SHP77 treated with DMSO at 0.1 percent for 48 hours (cell line): ENCODE measurements around the gene XPOT.

ENCODE experiments used
- DNase-seq: peaks from one replicate; lab custom pipeline; 2025; lab: John Stamatoyannopoulos, UW

XPOT gene

DNA sequence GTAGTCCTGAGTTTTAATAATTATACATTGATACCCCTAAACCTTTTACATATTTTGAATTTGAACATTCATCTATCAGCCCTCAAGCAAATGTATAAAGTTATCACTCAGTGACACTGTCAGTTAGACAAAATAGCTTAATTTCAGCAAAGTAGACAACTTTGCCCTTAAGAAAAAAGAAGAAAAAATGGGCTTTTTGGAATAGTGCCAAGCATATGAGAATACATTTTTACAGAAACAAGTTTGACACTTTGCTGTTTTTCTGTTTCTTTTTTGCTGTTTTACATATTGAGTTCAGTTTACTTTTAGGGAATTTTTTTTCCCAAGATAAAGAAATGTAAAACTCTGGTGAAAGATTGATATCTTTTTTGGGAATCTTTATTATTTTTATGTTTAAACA, 62.0 kb downstream of the XPOT start:
- DNase-seq, result no peak

DNA sequence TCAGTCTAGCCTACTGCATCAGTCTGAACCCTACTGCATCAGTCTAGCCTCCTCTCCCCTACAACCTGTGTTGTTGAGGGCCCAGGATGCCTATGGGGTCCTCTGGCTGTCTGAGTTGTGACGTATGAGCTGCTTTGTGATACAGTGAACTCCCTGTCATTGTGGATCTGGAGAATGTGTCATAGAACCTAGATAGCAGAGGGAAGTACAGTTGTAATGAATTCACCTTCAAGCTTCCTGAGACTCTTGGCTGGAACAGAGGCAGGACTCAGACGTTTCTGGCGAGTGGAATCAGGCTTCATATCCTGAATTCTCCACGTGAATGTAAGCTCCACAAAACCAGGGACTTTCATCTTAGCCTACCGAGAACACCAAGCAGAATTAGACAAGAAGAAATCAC, 64.8 kb downstream of the XPOT start:
- no peak for DNase-seq

DNA sequence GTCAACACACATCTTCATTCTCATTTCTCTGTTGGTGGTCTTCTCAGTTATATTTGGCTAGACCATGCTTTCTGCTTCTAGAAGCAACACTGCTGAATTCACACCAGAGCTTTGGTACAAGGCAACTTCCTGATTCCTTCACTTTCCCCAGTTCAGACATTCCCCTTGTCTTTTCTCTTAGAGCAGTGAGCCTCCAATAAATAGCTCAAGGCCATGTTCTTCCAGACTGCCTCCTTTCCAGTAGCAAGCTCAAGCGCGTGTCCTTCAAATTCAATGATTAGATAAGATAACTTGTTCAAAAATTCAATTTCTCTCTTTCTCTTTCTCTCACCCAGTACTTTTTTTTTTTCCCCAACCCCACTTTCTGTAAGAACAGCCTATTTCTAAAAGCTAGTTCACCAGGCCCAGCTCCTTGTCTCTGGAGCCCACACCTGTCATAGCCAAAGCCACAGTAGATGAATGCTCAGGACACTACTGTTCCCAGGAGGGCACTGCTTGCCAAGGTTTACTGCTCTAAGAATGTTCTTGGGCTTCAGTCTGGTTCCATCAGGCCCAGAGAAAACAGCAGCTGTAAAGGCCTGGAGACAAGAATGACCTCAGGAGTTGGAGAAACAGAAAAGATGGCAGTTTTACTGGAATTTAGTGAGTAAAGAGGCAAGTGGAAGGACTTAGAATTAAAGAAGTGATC, 65.4 kb downstream of the XPOT start:
- no peak for DNase-seq

DNA sequence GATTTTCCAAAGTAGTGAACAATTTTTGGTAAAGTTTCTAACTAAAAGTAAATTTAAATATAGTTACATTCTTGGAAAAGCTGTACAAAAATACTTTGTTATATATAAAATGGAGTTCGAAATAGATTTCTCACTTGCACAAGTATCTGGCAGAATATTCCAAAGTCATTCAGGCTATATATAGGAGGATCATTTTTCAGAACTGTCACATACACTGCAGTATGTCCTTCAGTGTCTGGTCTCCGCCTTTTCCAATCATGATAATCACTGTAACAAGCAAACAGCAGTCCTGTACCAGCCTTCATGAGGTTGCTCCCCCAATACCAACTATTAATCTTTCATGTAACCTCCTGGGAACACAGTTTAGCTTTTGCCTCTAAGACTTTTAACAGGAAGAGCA, 66.3 kb downstream of the XPOT start:
- no peak for DNase-seq

DNA sequence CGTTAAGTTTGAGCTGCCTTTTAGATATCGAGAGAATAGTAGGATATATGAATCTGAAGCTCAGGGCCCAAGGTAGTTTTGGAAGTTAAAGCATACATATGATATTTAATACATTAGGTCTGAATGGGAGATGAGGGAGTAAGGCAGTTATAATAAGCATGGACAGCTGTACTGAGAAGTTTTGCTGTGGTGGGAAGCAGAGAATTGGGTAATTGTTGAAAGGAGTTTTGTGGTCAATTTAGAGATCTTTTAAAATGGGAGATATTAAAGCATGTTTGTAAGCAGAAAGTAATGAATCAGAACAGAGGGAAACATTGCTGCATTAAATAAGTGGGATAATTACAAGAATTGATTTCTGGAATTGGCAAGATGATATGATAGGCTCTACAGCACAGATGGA, 69.0 kb downstream of the XPOT start:
- DNase-seq, result no peak

DNA sequence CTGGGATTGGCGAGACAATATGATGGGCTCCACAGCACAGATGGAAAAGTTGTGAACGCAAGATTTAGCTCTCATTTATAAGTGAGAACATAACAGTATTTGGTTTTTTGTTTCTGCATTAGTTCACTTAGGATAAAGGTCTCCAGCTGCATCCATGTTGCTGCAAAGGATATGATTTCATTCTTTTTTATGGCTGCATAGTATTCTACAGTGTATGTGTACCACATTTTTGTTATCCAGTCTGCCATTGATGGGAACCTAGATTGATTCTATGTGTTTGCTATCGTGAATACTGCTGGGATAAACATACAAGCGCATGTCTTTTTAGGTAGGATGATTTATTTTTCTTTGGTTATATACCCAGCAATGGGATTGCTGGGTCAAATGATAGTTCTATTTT, 71.3 kb downstream of the XPOT start:
- DNase-seq, result no peak

DNA sequence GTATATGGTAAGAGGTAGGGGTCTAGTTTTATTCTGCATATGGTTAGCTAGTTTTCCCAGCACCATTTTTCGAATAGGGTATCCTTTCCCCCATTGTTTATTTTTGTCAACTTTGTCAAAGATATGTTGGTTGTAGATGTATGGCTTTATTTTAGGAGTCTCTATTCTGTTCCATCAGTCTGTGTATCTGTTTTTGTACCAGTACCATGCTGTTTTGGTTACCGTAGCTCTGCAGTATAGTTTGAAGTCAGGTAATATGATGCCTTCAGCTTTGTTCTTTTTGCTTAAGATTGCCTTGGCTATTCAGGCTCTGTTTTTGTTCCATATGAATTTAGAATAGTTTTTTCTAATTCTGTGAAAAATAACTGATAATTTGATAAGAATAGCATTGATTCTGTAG, 72.7 kb downstream of the XPOT start:
- no peak for DNase-seq

DNA sequence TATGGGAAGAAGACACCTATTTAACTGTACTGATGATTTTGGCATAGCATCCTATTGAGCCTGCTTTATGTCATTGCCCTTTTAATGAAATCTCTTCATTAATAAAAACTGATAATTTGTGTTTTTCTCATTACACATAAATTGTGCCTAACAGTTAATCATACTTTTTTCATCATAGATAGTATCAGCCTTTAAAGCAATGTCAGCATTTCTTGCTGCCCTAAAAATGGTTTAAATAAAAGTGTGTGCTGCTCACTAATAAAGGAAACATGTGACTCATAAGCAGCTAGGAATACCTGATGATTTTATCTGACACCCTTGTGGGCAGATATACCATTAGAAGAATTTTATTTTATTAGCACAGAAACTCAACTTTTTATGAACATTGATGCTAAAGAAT, 74.5 kb downstream of the XPOT start:
- DNase-seq, result no peak

DNA sequence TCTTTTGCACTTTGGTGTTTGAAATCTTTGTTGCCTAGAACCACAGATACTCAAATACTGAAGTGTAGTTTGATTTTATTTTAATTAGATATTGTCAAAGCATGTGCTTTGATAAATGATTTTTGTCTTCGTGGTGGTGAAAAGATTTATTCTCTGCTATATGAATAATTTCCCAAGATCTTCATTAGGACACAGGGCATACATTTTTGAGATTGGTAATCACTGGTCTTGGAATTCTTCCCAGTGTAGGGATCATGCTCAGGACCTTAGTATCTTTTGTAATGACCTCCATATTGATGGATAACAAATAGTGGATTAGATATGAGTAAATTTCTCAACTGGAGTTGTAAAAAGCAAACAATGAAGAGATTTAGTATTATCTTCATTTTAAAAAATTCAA, 76.0 kb downstream of the XPOT start:
- DNase-seq, result no peak

DNA sequence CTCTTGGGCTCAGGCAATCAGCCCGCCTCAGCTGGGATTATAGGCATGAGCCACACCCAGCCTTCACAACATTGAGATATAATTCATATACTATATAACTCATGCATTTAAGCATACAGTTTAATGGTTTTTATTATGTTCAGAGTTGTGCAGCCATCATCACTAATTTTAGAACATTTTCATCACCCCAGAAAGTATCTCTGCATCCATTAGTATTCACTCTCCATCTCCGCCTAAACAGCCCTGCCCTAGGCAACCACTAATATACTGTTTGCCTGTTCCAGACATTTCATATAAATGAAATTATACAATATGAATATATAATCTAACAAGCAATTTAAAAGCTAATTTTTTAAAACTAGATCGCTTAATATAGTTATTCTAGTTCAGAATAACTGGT, 82.5 kb downstream of the XPOT start:
- DNase-seq, result no peak

DNA sequence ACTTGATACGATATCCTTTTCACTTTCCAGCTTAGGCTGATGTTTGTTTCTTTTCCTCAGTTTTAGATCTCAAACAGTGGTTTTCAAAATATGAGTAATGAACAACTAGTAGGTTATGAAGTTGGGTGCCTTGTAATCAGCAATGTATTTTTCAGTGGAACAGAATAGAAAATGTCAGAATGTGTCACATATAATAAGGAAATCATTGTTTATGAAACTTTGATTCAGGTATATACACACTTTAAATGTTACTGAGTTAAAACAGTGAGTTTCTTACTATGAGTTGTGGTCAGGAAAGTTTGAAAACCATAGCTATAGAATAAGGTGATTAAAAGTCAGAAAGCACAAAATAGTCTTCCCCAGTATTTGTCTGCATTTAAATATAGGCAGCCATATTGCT, 87.5 kb downstream of the XPOT start:
- DNase-seq, result no peak

DNA sequence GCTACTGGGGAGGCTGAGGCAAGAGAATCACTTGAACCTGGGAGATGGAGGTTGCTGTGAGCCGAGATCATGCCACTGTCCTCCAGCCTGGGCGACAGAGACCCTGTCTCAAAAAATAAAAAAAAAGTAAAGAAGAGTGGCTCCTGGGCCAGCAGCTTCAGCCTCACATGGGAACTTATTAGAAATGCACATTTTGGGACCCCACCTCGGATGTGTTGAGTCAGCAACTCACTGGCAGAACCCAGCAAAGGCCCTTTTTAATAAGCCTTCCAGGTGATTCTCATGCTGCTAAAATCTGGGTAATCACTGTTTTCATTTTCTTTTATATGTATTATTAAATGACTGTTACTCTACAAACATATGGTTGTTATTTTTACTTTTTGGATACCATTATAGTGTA, 89.3 kb downstream of the XPOT start:
- DNase-seq, result no peak

DNA sequence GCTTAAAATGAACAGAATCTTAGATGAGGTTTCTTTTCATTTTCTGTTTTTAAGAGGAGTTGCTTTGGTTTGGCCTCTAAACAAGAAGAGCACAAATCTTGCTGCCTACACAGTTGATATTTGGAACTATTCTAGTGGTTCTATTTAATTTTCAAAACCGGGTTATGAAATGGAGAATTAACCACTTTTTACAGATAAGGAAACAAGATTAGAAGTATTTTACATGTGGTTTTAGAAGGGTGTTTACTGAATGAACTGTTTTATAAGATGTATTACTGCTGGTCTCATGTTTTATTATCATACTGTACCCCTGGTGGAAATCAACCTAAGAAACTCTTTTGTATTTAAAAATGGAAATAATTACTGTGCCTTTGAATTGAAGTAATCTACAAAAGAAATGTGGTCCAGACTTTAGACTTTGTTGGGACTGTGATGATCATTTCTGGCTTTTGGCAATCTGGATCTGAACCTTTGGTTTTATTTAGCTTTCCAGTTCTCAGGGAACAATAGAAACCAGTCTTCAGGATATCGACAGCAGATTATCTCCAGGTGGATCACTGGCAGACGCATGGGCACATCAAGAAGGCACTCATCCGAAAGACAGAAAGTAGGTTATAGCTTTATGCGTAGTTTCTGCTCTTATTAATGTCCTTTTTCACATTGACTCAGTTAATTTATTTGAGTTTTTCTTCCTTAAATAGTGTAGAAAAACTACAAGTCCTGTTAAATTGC, 91.0 kb downstream of the XPOT start:
- no peak for DNase-seq

DNA sequence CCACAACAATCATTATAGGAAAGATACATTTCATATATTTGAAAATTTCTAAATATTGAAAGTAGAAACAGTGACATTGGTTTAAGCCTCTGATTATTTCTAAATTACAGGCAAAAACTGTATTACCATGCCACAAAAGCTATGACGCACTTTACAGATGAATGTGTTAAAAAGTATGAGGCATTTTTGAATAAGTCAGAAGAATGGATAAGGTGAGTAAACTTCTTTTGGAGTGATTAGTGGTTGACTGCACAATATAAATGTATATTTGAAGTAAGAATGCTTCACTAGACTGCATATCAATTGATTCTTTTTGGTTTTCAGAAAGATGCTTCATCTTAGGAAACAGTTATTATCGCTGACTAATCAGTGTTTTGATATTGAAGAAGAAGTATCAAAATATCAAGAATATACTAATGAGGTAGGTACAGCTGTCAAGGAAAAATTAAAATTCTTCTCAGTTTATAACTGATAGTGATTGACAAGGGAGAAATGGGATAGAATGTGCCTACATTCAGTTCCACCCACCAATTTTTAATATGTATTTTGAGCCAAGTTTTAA, 92.7 kb downstream of the XPOT start:
- no peak for DNase-seq

DNA sequence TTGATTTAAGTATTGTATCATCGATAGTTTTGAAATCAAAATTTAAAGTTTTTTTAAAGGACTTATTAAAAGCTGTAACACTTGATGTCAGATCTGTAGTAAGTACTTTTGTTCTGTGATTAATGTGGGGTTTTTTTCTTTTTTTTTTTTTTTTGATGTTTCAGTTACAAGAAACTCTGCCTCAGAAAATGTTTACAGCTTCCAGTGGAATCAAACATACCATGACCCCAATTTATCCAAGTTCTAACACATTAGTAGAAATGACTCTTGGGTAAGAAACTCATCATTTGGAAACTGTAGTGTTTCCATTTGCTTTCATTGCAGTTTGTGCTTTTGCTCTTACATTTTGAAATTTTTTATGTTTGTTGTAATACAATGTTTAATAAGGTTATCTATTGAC, 93.3 kb downstream of the XPOT start:
- no peak for DNase-seq

DNA sequence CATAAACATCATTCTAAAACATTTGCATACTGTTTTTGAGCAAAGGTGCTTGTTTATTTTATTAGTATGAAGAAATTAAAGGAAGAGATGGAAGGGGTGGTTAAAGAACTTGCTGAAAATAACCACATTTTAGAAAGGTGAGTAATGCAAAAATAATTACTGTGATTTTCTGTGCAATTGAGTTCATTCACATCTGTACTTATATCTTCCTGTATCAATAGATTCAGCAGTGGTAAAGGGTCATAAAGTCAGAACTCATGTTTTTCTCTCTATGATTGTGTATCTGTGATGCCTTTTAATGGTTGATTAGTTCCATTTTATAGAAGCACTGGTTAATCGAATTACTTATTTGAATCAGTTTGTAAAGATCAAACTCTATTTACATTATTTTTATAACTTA, 93.7 kb downstream of the XPOT start:
- DNase-seq, result no peak

DNA sequence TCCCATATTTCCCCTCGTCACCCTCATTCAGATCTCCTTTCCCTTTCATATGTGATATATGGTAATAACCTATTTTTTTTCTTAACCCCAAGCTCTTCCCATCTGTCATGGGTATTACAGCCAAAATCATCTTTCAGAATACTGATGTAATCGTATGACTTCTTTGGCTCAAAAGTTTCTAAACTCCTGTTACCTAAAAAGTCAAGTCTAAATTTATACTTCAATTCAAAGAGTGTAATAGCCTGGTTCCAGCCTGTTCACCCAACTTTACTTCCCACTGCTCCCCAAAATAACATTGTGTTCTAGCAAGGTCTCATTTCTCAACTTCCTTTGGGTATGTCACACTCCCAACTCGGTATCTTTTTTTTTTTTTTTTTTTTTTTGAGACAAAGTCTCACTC, 96.2 kb downstream of the XPOT start:
- no peak for DNase-seq
